HepG2 (cell line): Measurements from ENCODE around the gene RIOK2. TPM values are rescaled to one million over a fixed set of nuclear protein-coding genes. Genes with fewer than 3 reads are reported as not detected.

ENCODE experiments used
- CHD4 ChIP-seq: fragments of 200-600 bp; sonication (generic); IDR thresholded peaks from 2 replicates; pipeline ENCODE4 v1.7.0; 2017; ENCODE audit warnings: mild to moderate bottlenecking, low read length, borderline replicate concordance
- DMAP1 ChIP-seq: IDR thresholded peaks from 2 replicates; pipeline ENCODE4 v1.6.1; 2016
- IKZF1 ChIP-seq: fragments of 450-650 bp; IDR thresholded peaks from 2 replicates; pipeline ENCODE4 v1.7.1; 2016
- ISX ChIP-seq: sonication (generic); formaldehyde crosslinking; conservative IDR thresholded peaks from 2 replicates; pipeline ENCODE4 v1.5.0; 2020; ENCODE audit warnings: missing genetic modification reagents
- MIXL1 ChIP-seq: IDR thresholded peaks from 2 replicates; pipeline ENCODE4 v1.6.1; 2016
- NR2F2 ChIP-seq: IDR thresholded peaks from 2 replicates; pipeline ENCODE4 v1.6.1; 2012; ENCODE audit warnings: low read depth, inconsistent platforms, borderline replicate concordance
- PITX1 ChIP-seq: sonication (generic); formaldehyde crosslinking; IDR thresholded peaks from 2 replicates; pipeline ENCODE4 v1.5.1; 2020; ENCODE audit warnings: mild to moderate bottlenecking, missing genetic modification reagents
- RAD51 ChIP-seq: fragments of 450-650 bp; IDR thresholded peaks from 2 replicates; pipeline ENCODE4 v1.6.1; 2016; ENCODE audit warnings: borderline replicate concordance
- ZNF101 ChIP-seq: sonication (generic); formaldehyde crosslinking; IDR thresholded peaks from 2 replicates; pipeline ENCODE4 v1.4.0; 2020; ENCODE audit warnings: mild to moderate bottlenecking, low read depth, missing genetic modification reagents, borderline replicate concordance
- ZNF282 ChIP-seq: fragments of 450-650 bp; IDR thresholded peaks from 2 replicates; pipeline ENCODE4 v1.6.1; 2018; ENCODE audit not compliant: partially characterized antibody
- ZSCAN25 ChIP-seq: sonication (generic); formaldehyde crosslinking; IDR thresholded peaks from 2 replicates; pipeline ENCODE4 v1.8.0; 2022; ENCODE audit warnings: mild to moderate bottlenecking, missing genetic modification reagents
- polyA plus RNA-seq, 8 experiments: library from polyadenylated mRNA; depleted of rRNA in 3 of 8; stranded (reverse) in 7 of 8; unstranded in 1 of 8; fragments of >200 nt; fragmentation: Illumina TruSeq in 4 of 8; extraction: Trizol in 4 of 8; gene quantifications; 2 replicates each; pipeline versions ENCODE4 v1.2.1 to v1.2.3, GENCODE V29; 2011 to 2016; ENCODE audit warnings: low read depth in 4 of 8, missing spikeins in 1 of 8, mixed read lengths in 1 of 8; ENCODE audit not compliant: insufficient read depth in 1 of 8
- total RNA-seq, 5 experiments: library from RNA; depleted of rRNA; stranded (reverse); fragments of >200 nt; fragmentation: Illumina TruSeq; extraction: Trizol; gene quantifications; 2 replicates each; pipeline ENCODE4 v1.2.3, GENCODE V29; 2016; ENCODE audit warnings: low read depth in 1 of 5
- TF ChIP-seq, protein P1 (sequence below): IDR thresholded peaks from 2 replicates; pipeline ENCODE4 v1.6.1; 2016
- TF ChIP-seq, protein P2 (sequence below): sonication (generic); formaldehyde crosslinking; IDR thresholded peaks from 2 replicates; pipeline ENCODE4 v1.5.1; 2020; ENCODE audit warnings: mild to moderate bottlenecking, missing genetic modification reagents, moderate library complexity
- TF ChIP-seq, protein P3 (sequence below): sonication (generic); formaldehyde crosslinking; IDR thresholded peaks from 2 replicates; pipeline ENCODE4 v1.4.0; 2020; ENCODE audit warnings: missing genetic modification reagents, low read depth, mild to moderate bottlenecking, borderline replicate concordance
- TF ChIP-seq, protein P4 (sequence below): sonication (generic); formaldehyde crosslinking; IDR thresholded peaks from 2 replicates; pipeline ENCODE4 v1.8.0; 2022; ENCODE audit warnings: missing genetic modification reagents, mild to moderate bottlenecking, inconsistent platforms, borderline replicate concordance
- TF ChIP-seq, protein P5 (sequence below): sonication (generic); formaldehyde crosslinking; IDR thresholded peaks from 2 replicates; pipeline ENCODE4 v1.8.1; 2023; ENCODE audit warnings: mild to moderate bottlenecking, missing genetic modification reagents
- TF ChIP-seq, protein P6 (sequence below): sonication (generic); formaldehyde crosslinking; IDR thresholded peaks from 2 replicates; pipeline ENCODE4 v1.4.0; 2020; ENCODE audit warnings: missing genetic modification reagents
- TF ChIP-seq, protein P7 (sequence below): IDR thresholded peaks from 2 replicates; pipeline ENCODE4 v1.6.1; 2016; ENCODE audit warnings: mild to moderate bottlenecking

The RIOK2 gene
- total and polyA plus RNA-seq, 2 of the 13 experiments (the other 11 are each of a cell fraction or from before 2014, with no cell fraction given): 8.1 to 46.6 TPM

DNA sequence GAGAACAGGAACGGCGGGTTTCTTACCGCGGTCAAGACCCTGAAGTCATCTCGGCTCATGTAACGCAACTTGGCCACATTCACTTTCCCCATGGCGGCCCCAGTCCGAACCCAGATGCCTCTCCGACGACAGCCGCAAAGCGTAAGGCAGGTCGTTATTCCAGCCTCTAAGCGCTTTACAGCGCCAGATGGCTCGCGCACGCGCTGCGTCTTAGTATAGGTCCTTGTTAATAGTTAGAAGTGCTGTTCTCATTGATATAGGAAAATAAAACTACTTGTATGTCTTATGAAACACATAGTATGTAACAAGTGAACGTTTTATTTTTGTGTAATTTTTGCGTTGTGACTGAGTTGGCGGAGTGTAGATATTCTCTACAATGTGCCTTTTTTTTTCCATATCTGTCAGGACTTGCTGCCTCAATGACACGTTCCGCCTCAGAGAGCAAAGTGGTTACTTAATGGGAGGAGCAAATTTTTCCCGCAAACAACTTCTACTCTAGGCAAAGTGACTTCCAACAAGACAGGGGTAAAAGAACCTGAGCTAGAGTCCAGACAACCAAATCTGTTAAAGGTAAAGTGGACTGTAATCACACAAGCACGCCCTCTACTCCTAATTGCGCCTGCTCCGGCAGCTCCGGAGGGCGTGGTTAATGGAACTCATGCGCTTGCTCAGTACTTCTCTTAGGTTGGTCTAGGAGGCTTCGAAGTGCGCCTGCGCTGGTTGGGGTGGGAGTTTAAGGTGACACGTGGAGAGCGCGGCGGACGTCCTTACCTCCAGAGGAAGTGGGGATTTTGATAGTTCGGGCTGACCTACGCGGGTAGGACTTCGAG, at the start of gene RIOK2 (continued):
- TF ChIP-seq, protein P1, sequence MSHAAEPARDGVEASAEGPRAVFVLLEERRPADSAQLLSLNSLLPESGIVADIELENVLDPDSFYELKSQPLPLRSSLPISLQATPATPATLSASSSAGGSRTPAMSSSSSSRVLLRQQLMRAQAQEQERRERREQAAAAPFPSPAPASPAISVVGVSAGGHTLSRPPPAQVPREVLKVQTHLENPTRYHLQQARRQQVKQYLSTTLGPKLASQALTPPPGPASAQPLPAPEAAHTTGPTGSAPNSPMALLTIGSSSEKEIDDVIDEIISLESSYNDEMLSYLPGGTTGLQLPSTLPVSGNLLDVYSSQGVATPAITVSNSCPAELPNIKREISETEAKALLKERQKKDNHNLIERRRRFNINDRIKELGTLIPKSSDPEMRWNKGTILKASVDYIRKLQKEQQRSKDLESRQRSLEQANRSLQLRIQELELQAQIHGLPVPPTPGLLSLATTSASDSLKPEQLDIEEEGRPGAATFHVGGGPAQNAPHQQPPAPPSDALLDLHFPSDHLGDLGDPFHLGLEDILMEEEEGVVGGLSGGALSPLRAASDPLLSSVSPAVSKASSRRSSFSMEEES (CRISPR knock-in tag): peak; percentile 67
- TF ChIP-seq ZNF282: no peak
- TF ChIP-seq, protein P2, sequence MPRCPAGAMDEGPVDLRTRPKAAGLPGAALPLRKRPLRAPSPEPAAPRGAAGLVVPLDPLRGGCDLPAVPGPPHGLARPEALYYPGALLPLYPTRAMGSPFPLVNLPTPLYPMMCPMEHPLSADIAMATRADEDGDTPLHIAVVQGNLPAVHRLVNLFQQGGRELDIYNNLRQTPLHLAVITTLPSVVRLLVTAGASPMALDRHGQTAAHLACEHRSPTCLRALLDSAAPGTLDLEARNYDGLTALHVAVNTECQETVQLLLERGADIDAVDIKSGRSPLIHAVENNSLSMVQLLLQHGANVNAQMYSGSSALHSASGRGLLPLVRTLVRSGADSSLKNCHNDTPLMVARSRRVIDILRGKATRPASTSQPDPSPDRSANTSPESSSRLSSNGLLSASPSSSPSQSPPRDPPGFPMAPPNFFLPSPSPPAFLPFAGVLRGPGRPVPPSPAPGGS (CRISPR knock-in tag): 0 out of 2 replicates have a peak, but pooled peaks have one; percentile 32
- TF ChIP-seq, protein P3, sequence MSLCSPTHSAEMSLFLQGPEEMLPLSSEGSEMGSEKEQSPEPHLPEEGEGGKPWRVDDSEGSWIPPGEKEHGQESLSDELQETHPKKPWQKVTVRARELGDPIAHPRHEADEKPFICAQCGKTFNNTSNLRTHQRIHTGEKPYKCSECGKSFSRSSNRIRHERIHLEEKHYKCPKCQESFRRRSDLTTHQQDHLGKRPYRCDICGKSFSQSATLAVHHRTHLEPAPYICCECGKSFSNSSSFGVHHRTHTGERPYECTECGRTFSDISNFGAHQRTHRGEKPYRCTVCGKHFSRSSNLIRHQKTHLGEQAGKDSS: no peak
- TF ChIP-seq, protein P4, sequence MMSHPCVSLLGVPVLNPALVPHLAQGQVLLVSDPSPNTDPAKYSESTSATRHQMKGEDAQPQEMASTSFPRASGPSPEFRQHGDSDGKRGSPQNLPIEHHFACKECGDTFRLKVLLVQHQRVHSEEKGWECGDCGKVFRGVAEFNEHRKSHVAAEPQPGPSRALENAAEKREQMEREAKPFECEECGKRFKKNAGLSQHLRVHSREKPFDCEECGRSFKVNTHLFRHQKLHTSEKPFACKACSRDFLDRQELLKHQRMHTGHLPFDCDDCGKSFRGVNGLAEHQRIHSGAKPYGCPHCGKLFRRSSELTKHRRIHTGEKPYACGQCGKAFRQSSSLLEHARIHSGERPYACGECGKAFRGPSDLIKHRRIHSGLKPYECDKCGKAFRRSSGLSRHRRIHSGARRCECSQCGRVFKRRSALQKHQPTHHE (CRISPR knock-in tag): peak; percentile 96
- TF ChIP-seq, protein P5, sequence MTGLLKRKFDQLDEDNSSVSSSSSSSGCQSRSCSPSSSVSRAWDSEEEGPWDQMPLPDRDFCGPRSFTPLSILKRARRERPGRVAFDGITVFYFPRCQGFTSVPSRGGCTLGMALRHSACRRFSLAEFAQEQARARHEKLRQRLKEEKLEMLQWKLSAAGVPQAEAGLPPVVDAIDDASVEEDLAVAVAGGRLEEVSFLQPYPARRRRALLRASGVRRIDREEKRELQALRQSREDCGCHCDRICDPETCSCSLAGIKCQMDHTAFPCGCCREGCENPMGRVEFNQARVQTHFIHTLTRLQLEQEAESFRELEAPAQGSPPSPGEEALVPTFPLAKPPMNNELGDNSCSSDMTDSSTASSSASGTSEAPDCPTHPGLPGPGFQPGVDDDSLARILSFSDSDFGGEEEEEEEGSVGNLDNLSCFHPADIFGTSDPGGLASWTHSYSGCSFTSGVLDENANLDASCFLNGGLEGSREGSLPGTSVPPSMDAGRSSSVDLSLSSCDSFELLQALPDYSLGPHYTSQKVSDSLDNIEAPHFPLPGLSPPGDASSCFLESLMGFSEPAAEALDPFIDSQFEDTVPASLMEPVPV (CRISPR knock-in tag): 0 out of 2 replicates have a peak, but pooled peaks have one; percentile 46
- no peak for TF ChIP-seq IKZF1
- no peak for TF ChIP-seq ZNF101 (CRISPR knock-in tag)
- peak; percentile 72 for TF ChIP-seq PITX1 (CRISPR knock-in tag)
- TF ChIP-seq, protein P6, sequence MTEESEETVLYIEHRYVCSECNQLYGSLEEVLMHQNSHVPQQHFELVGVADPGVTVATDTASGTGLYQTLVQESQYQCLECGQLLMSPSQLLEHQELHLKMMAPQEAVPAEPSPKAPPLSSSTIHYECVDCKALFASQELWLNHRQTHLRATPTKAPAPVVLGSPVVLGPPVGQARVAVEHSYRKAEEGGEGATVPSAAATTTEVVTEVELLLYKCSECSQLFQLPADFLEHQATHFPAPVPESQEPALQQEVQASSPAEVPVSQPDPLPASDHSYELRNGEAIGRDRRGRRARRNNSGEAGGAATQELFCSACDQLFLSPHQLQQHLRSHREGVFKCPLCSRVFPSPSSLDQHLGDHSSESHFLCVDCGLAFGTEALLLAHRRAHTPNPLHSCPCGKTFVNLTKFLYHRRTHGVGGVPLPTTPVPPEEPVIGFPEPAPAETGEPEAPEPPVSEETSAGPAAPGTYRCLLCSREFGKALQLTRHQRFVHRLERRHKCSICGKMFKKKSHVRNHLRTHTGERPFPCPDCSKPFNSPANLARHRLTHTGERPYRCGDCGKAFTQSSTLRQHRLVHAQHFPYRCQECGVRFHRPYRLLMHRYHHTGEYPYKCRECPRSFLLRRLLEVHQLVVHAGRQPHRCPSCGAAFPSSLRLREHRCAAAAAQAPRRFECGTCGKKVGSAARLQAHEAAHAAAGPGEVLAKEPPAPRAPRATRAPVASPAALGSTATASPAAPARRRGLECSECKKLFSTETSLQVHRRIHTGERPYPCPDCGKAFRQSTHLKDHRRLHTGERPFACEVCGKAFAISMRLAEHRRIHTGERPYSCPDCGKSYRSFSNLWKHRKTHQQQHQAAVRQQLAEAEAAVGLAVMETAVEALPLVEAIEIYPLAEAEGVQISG (CRISPR knock-in tag): peak; percentile 47; the same call in 1 of the 2 replicates
- peak; percentile 90 for TF ChIP-seq DMAP1 (CRISPR knock-in tag)
- TF ChIP-seq NR2F2: peak; percentile 48; the same call in 1 of the 2 replicates
- peak; percentile 48; the same call in 1 of the 2 replicates for TF ChIP-seq MIXL1 (CRISPR knock-in tag)
- no peak; the same call in 1 of the 2 replicates for TF ChIP-seq ISX (CRISPR knock-in tag)
- no peak for TF ChIP-seq RAD51
- TF ChIP-seq, protein P7, sequence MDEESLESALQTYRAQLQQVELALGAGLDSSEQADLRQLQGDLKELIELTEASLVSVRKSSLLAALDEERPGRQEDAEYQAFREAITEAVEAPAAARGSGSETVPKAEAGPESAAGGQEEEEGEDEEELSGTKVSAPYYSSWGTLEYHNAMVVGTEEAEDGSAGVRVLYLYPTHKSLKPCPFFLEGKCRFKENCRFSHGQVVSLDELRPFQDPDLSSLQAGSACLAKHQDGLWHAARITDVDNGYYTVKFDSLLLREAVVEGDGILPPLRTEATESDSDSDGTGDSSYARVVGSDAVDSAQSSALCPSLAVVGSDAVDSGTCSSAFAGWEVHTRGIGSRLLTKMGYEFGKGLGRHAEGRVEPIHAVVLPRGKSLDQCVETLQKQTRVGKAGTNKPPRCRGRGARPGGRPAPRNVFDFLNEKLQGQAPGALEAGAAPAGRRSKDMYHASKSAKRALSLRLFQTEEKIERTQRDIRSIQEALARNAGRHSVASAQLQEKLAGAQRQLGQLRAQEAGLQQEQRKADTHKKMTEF (CRISPR knock-in tag): peak; percentile 60
- no peak for TF ChIP-seq CHD4
- no peak for TF ChIP-seq ZSCAN25
